Sigmoid colon (tissue), 7 donors: ENCODE results near the gene PLEKHA6. TPM values are rescaled to one million over a fixed set of nuclear protein-coding genes. Genes with fewer than 3 reads are reported as not detected.

ENCODE experiments used
- DNase-seq: peaks from one replicate; pipeline ENCODE4 v3.0.0-alpha.2; 2019
- H3K27ac ChIP-seq, 4 donors: fragments of 200-600 bp; sonication (generic); one replicate each; pipeline ENCODE4 v1.5.1; 2016 to 2019; ENCODE audit warnings: mild to moderate bottlenecking in 1 of 4
- H3K27me3 ChIP-seq, 3 donors: fragments of 200-600 bp; sonication (generic); one replicate each; pipeline ENCODE4 v1.5.1; 2019; ENCODE audit warnings: mild to moderate bottlenecking in 1 of 3
- H3K36me3 ChIP-seq, 4 donors: fragments of 200-600 bp; sonication (generic); one replicate each; pipeline ENCODE4 v1.5.1; 2016 to 2019
- H3K4me1 ChIP-seq, 4 donors: fragments of 200-600 bp; sonication (generic); one replicate each; pipeline ENCODE4 v1.5.1; 2017 to 2019
- H3K4me3 ChIP-seq, 4 donors: fragments of 200-600 bp; sonication (generic); one replicate each; pipeline ENCODE4 v1.5.1; 2017 to 2019; ENCODE audit warnings: mild to moderate bottlenecking in 2 of 4, moderate library complexity in 1 of 4
- H3K9me3 ChIP-seq, 4 donors: fragments of 200-600 bp in 3 of 4; sonication (generic) in 3 of 4; one replicate each; pipeline versions ENCODE4 v1.5.1 to v1.6.1; 2013 to 2019
- CTCF ChIP-seq, 4 experiments: fragments of 450-650 bp in 3 of 4; fragments of 200-600 bp in 1 of 4; IDR thresholded peaks; one replicate each; pipeline ENCODE4 v1.5.1; 2016 to 2019; ENCODE audit warnings: antibody characterized with exemption in 4 of 4, mild to moderate bottlenecking in 3 of 4, moderate library complexity in 2 of 4
- EP300 ChIP-seq, 4 donors: sonication (generic); formaldehyde crosslinking; IDR thresholded peaks; one replicate each; pipeline ENCODE4 v1.6.1; 2017; ENCODE audit warnings: antibody characterized with exemption in 4 of 4
- POLR2A ChIP-seq, 2 donors: fragments of 450-650 bp; IDR thresholded peaks; one replicate each; pipeline ENCODE4 v1.6.1; 2016; ENCODE audit warnings: antibody characterized with exemption in 2 of 2, mild to moderate bottlenecking in 2 of 2, moderate library complexity in 2 of 2
- POLR2AphosphoS5 ChIP-seq, 4 donors: sonication (generic); formaldehyde crosslinking; IDR thresholded peaks; one replicate each; pipeline ENCODE4 v1.6.1; 2017; ENCODE audit warnings: antibody characterized with exemption in 4 of 4
- WGBS, 2 donors: extraction: QIAGEN DNeasy Blood & Tissue Kit; methylation state at CpG; one replicate each; pipeline ENCODE4 v1.1.7; 2013; 5-methylcytosine and 5-hydroxymethylcytosine counted together
- intact Hi-C: fragments of 100-400 bp; cut with DNase I; formaldehyde crosslinking; loops from one replicate; pipeline ENCODE4 v1.15.1; 2023
- polyA plus RNA-seq, 3 donors: library from polyadenylated mRNA; stranded (reverse); fragments of 200-250 nt; gene quantifications; one replicate each; pipeline ENCODE4 v1.2.3, GENCODE V29; 2013
- total RNA-seq, 4 donors: library from RNA; depleted of rRNA; stranded (reverse); fragments of >200 nt; gene quantifications; one replicate each; pipeline ENCODE4 v1.1.0, GENCODE V29; 2016
- donor health status: healthy with polysubstance abuse.
- donor health status: Bipolar disorder and iron deficiency.
- donor health status: healthy.

PLEKHA6 gene
- total and polyA plus RNA-seq, 7 donors, result 5.6 to 58.7 (median 15.0) TPM

- no peaks in the 10 kb centered on the region for H3K9me3 ChIP-seq
- no peak for TF ChIP-seq EP300 (IDR thresholded peaks at IDR 0.05)
- no peak for TF ChIP-seq CTCF (IDR thresholded peaks at IDR 0.05)
- no peak for TF ChIP-seq POLR2A (IDR thresholded peaks at IDR 0.05)
- no peak for TF ChIP-seq POLR2AphosphoS5 (IDR thresholded peaks at IDR 0.05)
- intact Hi-C loops, result no loop called here
- peaks cover 1 to 58% (median 6%) of the 10 kb centered on the region in 3 donors for H3K27me3 ChIP-seq
- H3K27ac ChIP-seq, result no peak overlapping the region
- 59 to 88% methylated on average over 7 of the region's 7 CpGs for WGBS, 2 donors
- no peak for DNase-seq
- H3K36me3 ChIP-seq, result no peaks in the 10 kb centered on the region
- peaks cover 0 to 7% (median 0%) of the 10 kb centered on the region in 4 donors for H3K4me1 ChIP-seq
- H3K4me3 ChIP-seq, result no peak overlapping the region
These were observed 165.0 kb downstream of the PLEKHA6 start for GRCh38 chr1:204194771-204195170.

GRCh38 chr1:204194080-204194479 lies 165.6 kb downstream of the PLEKHA6 start:
- H3K4me1 ChIP-seq, result peaks cover 0 to 7% (median 0%) of the 10 kb centered on the region in 4 donors
- no peak overlapping the region for H3K27ac ChIP-seq
- 22 to 75% methylated on average over 2 of the region's 2 CpGs for WGBS, 2 donors
- TF ChIP-seq EP300 (IDR thresholded peaks at IDR 0.05) (no peak), POLR2AphosphoS5 (IDR thresholded peaks at IDR 0.05) (no peak), POLR2A (IDR thresholded peaks at IDR 0.05) (no peak), CTCF (IDR thresholded peaks at IDR 0.05) (no peak)
- no peaks in the 10 kb centered on the region for H3K9me3 ChIP-seq
- DNase-seq, result no peak
- no peak overlapping the region for H3K4me3 ChIP-seq
- peaks cover 6 to 59% (median 8%) of the 10 kb centered on the region in 3 donors for H3K27me3 ChIP-seq
- intact Hi-C loops, result no loop called here
- H3K36me3 ChIP-seq, result no peaks in the 10 kb centered on the region

GRCh38 chr1:204192589-204193352 lies 167.0 kb downstream of the PLEKHA6 start:
- H3K4me3 ChIP-seq, result no peak overlapping the region
- peaks cover 0 to 7% (median 0%) of the 10 kb centered on the region in 4 donors for H3K4me1 ChIP-seq
- H3K9me3 ChIP-seq, result no peaks in the 10 kb centered on the region
- TF ChIP-seq CTCF (IDR thresholded peaks at IDR 0.05) (no peak), POLR2A (IDR thresholded peaks at IDR 0.05) (no peak)
- DNase-seq, result no peak
- no peaks in the 10 kb centered on the region for H3K36me3 ChIP-seq
- H3K27me3 ChIP-seq, result peaks cover 6 to 66% (median 10%) of the 10 kb centered on the region in 3 donors
- intact Hi-C loops, result no loop called here
- WGBS, 2 donors, result 83 to 88% methylated on average over 3 of the region's 3 CpGs
- H3K27ac ChIP-seq, result no peak overlapping the region

GRCh38 chr1:204192046-204192445 lies 167.7 kb downstream of the PLEKHA6 start:
- intact Hi-C loops, result no loop called here
- no peak overlapping the region for H3K4me3 ChIP-seq
- H3K27me3 ChIP-seq, result peaks cover 10 to 70% (median 11%) of the 10 kb centered on the region in 3 donors
- no peak overlapping the region for H3K27ac ChIP-seq
- H3K36me3 ChIP-seq, result no peaks in the 10 kb centered on the region
- 94 to 96% methylated on average over 2 of the region's 2 CpGs for WGBS, 2 donors
- DNase-seq, result no peak
- TF ChIP-seq POLR2AphosphoS5 (IDR thresholded peaks at IDR 0.05) (no peak), CTCF (IDR thresholded peaks at IDR 0.05) (no peak), POLR2A (IDR thresholded peaks at IDR 0.05) (no peak), EP300 (IDR thresholded peaks at IDR 0.05) (no peak)
- no peaks in the 10 kb centered on the region for H3K9me3 ChIP-seq
- H3K4me1 ChIP-seq, result peaks cover 0 to 7% (median 0%) of the 10 kb centered on the region in 4 donors
